GM18517 (cell line): ENCODE results near the gene CCDC134.

Experiments used
- ATAC-seq: cut with Tn5 transposase; IDR thresholded peaks from one replicate; pipeline ENCODE4 v1.9.1; 2021; ENCODE audit warnings: mild to moderate bottlenecking, moderate library complexity; ENCODE audit not compliant: unreplicated experiment

CCDC134 gene

GRCh38 chr22:41875531-41876270 is 75.2 kb downstream of the CCDC134 start:
- no peak for ATAC-seq
